ENCODE measurements around the gene SKI. TPM values are rescaled to one million over a fixed set of nuclear protein-coding genes. Genes with fewer than 3 reads are reported as not detected.

SKI gene
- total RNA-seq, 1 donor from 2014 or later, result 132 TPM

DNA sequence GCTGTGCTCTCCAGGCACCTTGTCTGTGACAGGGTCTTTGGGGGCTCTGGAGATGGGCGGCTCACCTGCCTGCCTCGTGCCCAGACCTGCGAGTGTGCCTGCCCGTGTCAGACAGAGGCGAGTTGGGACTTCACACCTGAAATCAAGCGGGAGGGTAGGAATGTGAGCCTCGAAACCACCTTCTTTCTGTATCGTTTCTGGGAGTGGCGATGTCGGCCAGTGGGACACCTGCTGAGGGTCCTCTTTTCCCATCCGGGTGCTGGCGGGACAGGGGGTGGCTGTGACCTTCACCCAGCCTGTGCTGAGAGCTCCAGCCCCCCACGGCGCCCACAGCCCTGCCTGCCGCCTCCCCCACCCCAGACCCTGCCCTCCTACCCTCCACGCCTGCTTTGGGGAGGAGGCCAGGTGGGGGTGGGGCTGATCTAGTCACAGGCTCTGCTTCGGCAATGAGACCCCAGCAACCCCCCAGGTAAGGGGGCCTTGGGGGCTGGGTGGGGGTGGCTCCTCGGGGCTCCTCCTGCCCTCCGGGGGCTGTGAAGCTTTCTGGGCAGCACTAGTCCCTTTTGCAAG, 17.9 kb upstream of the SKI start:
- TF ChIP-seq, protein P1, sequence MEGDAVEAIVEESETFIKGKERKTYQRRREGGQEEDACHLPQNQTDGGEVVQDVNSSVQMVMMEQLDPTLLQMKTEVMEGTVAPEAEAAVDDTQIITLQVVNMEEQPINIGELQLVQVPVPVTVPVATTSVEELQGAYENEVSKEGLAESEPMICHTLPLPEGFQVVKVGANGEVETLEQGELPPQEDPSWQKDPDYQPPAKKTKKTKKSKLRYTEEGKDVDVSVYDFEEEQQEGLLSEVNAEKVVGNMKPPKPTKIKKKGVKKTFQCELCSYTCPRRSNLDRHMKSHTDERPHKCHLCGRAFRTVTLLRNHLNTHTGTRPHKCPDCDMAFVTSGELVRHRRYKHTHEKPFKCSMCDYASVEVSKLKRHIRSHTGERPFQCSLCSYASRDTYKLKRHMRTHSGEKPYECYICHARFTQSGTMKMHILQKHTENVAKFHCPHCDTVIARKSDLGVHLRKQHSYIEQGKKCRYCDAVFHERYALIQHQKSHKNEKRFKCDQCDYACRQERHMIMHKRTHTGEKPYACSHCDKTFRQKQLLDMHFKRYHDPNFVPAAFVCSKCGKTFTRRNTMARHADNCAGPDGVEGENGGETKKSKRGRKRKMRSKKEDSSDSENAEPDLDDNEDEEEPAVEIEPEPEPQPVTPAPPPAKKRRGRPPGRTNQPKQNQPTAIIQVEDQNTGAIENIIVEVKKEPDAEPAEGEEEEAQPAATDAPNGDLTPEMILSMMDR (IDR thresholded peaks at IDR 0.05), result no peak
- peak; percentile 76 for DNase-seq (ENCODE audit: extremely low spot score, unreplicated experiment)
- Mint-ChIP-seq H3K4me1 (ENCODE audit: unreplicated experiment) (peaks cover 57% of the 10 kb centered on the region), H3K4me3 (ENCODE audit: unreplicated experiment) (no peak overlapping the region), H3K9me3 (ENCODE audit: unreplicated experiment) (no peaks in the 10 kb centered on the region), H3K36me3 (ENCODE audit: unreplicated experiment) (no peaks in the 10 kb centered on the region), H3K27me3 (ENCODE audit: unreplicated experiment) (no peaks in the 10 kb centered on the region), H3K27ac (ENCODE audit: unreplicated experiment) (peak overlapping the region; percentile 89)

DNA sequence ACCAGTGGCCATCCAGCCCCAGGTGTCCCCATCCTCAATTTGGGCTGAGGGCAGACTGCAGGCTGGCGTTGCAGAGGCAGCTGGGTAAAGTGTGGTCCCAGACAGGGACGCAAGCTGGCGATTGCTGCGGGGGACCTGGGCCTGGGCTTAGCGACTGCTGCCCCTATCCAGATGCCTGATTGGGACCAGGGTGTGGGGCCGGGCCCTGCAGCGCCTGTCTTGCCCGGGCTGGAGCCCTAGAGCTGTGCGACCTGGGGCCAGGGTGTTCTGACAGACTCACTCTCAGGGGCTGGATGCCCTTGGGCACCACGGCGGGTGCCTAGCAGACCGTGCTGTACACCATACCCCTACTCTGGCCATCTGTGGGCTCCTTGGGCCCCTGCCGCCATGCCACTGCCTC, 17.3 kb upstream of the SKI start:
- Mint-ChIP-seq H3K9me3 (ENCODE audit: unreplicated experiment) (no peaks in the 10 kb centered on the region), H3K4me3 (ENCODE audit: unreplicated experiment) (no peak overlapping the region), H3K27me3 (ENCODE audit: unreplicated experiment) (no peaks in the 10 kb centered on the region), H3K36me3 (ENCODE audit: unreplicated experiment) (no peaks in the 10 kb centered on the region), H3K27ac (ENCODE audit: unreplicated experiment) (no peak overlapping the region), H3K4me1 (ENCODE audit: unreplicated experiment) (peaks cover 57% of the 10 kb centered on the region)
- TF ChIP-seq, protein P1 (IDR thresholded peaks at IDR 0.05), result no peak
- DNase-seq (ENCODE audit: extremely low spot score, unreplicated experiment), result no peak

DNA sequence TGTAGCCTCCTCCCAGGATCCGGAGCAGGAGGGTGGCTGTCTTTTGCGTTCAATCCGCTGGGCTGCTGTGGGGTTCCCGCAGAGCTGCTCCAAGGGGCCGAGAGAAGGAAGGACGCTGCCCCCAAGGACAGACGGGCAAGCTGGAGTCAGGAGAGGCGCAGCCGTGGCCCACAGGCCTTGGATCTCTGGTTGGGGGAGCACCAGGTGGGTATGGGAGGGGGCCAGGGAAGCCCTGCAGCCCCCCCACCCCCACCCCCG, 15.9 kb upstream of the SKI start:
- H3K4me1 Mint-ChIP-seq (ENCODE audit: unreplicated experiment), result peaks cover 43% of the 10 kb centered on the region
- peak overlapping the region; percentile 91 for H3K27ac Mint-ChIP-seq (ENCODE audit: unreplicated experiment)
- H3K9me3 Mint-ChIP-seq (ENCODE audit: unreplicated experiment), result no peaks in the 10 kb centered on the region
- no peaks in the 10 kb centered on the region for H3K27me3 Mint-ChIP-seq (ENCODE audit: unreplicated experiment)
- no peak for DNase-seq (ENCODE audit: extremely low spot score, unreplicated experiment)
- H3K36me3 Mint-ChIP-seq (ENCODE audit: unreplicated experiment), result no peaks in the 10 kb centered on the region
- H3K4me3 Mint-ChIP-seq (ENCODE audit: unreplicated experiment), result no peak overlapping the region
- TF ChIP-seq, protein P1 (IDR thresholded peaks at IDR 0.05), result no peak

DNA sequence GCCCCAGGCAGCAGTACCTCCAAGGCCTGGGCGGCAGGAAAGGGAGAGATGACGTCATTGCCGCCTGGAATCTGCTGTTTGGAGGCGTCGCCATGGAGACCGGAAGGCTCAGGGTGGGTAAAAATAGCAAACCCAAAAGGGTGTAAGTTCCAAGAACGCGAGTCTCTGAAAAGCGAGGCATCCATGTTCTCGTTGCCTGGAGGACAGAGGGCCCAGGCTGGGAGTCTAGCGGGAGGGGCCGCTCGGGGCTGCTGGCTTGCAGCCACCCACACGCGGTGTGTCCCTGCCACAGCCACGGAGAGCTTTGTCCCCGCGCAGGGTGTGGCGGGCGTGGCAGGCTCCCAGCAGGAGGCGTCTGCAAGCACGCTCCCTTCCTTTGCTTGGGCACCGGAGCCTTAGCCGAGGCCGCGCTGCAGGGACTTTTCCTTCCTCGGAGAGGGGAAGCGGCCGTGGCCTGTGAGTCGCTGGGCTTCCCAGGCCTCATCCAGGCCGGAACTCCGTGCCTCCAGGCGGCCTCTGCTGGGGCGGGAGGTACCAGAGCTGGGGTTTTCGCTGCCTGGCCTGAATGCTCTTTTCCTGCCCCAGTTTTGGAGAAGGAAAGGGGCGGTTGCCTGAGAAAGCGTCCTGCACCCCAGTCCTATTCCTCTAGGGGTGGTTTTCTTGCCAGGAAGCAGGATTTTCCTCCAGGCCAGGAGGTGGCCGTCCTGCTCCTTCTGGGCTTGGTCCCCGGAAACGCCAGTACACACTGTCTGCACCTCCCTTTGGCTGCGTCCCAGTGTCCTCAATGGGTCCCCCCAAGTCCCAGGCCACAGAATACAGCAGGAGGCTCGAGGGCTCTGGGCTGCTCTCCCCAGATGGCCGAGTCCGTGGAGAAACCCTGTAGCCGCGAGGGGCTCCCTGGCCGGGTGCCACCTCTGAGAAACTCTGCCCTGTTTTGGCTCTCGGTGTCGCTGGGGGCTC, 15.3 kb upstream of the SKI start:
- peak overlapping the region; percentile 38 for H3K4me3 Mint-ChIP-seq (ENCODE audit: unreplicated experiment)
- H3K27me3 Mint-ChIP-seq (ENCODE audit: unreplicated experiment), result no peaks in the 10 kb centered on the region
- no peaks in the 10 kb centered on the region for H3K9me3 Mint-ChIP-seq (ENCODE audit: unreplicated experiment)
- peaks cover 37% of the 10 kb centered on the region for H3K4me1 Mint-ChIP-seq (ENCODE audit: unreplicated experiment)
- H3K27ac Mint-ChIP-seq (ENCODE audit: unreplicated experiment), result peak overlapping the region; percentile 91
- peak; percentile 96 for DNase-seq (ENCODE audit: extremely low spot score, unreplicated experiment)
- H3K36me3 Mint-ChIP-seq (ENCODE audit: unreplicated experiment), result no peaks in the 10 kb centered on the region
- TF ChIP-seq, protein P1 (IDR thresholded peaks at IDR 0.05), result peak; percentile 33

Data from osteocyte (in vitro differentiated cells).